GM12878 (cell line): Measurements from ENCODE around the gene PNPLA5. TPM values are rescaled to one million over a fixed set of nuclear protein-coding genes. Genes with fewer than 3 reads are reported as not detected.

Experiments used
- ATAC-seq: fragments of 200-7000 bp; cut with Tn5 transposase; 3 replicates; pipeline ENCODE4 v1.9.1; 2020; ENCODE audit warnings: mild to moderate bottlenecking, moderate library complexity
- BruUV-seq: library from RNA; stranded (reverse); fragments of 400-500 nt; replicated peaks from 2 replicates; lab custom pipeline; 2021; lab: Mats Ljungman, UMichigan
- CTCF ChIA-PET: fragments of 300-600 bp; sonication (Branson Sonifier 250); formaldehyde crosslinking; extraction: SDS; loops from one replicate; lab custom pipeline; 2021; ENCODE audit warnings: inconsistent platforms; lab: Yijun Ruan, JAX
- POLR2A ChIA-PET: fragments of 350-600 bp; formaldehyde crosslinking; extraction: SDS; loops from one replicate; lab custom pipeline; 2021; ENCODE audit warnings: inconsistent platforms; lab: Charles Lee
- RAD21 ChIA-PET: fragments of 300-600 bp; sonication (Branson Sonifier 250); formaldehyde crosslinking; loops from one replicate; lab custom pipeline; 2023; ENCODE audit warnings: antibody characterized with exemption; ENCODE audit not compliant: unreplicated experiment; lab: Charles Lee
- SMC1A ChIA-PET: fragments of 300-600 bp; sonication (Branson Sonifier 250); formaldehyde crosslinking; loops from one replicate; lab custom pipeline; 2023; ENCODE audit not compliant: unreplicated experiment, uncharacterized antibody; lab: Charles Lee
- DNase-seq: peaks from one replicate; pipeline ENCODE4 v3.0.0-alpha.2; 2011; ENCODE audit warnings: low read depth, low spot score
- FAIRE-seq: peaks from 3 replicates; lab custom pipeline; 2011; peaks lifted over from hg19 to GRCh38; lab: Jason Lieb, UNC
- H2AFZ ChIP-seq: 2 replicates; pipeline ENCODE4 v1.6.0; 2011; ENCODE audit warnings: low read depth, low read length, control low read depth; ENCODE audit not compliant: control insufficient read depth
- H3K27ac ChIP-seq: 2 replicates; pipeline ENCODE4 v1.5.1; 2011; ENCODE audit warnings: control low read depth; ENCODE audit not compliant: control insufficient read depth, insufficient read depth
- H3K27me3 ChIP-seq, 2 experiments: replicated peaks in 1 of 2; 2 replicates each; pipeline versions ENCODE4 v1.6.0 to v1.6.1; 2011; ENCODE audit warnings: low read length in 1 of 2; ENCODE audit not compliant: control insufficient read depth in 2 of 2, insufficient read depth in 2 of 2
- H3K36me3 ChIP-seq, 2 experiments: 2 replicates each; pipeline ENCODE4 v1.5.1; 2011; ENCODE audit warnings: low read length in 1 of 2; ENCODE audit not compliant: control insufficient read depth in 2 of 2, insufficient read depth in 2 of 2
- H3K4me1 ChIP-seq: 2 replicates; pipeline ENCODE4 v1.6.1; 2011; ENCODE audit warnings: mild to moderate bottlenecking, low read length, moderate library complexity, mixed read lengths; ENCODE audit not compliant: control insufficient read depth, insufficient read depth
- H3K4me2 ChIP-seq: 2 replicates; pipeline ENCODE4 v1.6.0; 2011; ENCODE audit warnings: control low read depth; ENCODE audit not compliant: control insufficient read depth, insufficient read depth
- H3K4me3 ChIP-seq: fragments of 200-600 bp; sonication (generic); 2 replicates; pipeline ENCODE4 v1.5.1; 2016
- H3K79me2 ChIP-seq: 2 replicates; pipeline ENCODE4 v1.6.0; 2011; ENCODE audit warnings: low read length; ENCODE audit not compliant: control insufficient read depth, insufficient read depth
- H3K9ac ChIP-seq: 2 replicates; pipeline ENCODE4 v1.8.0; 2011; ENCODE audit warnings: low read length, control low read depth, mixed read lengths; ENCODE audit not compliant: control insufficient read depth, insufficient read depth
- H3K9me3 ChIP-seq: replicated peaks from 3 replicates; pipeline ENCODE4 v1.5.1; 2011; ENCODE audit warnings: mild to moderate bottlenecking, low read length; ENCODE audit not compliant: control insufficient read depth, insufficient read depth
- H4K20me1 ChIP-seq: 2 replicates; pipeline ENCODE4 v1.6.0; 2011; ENCODE audit not compliant: control insufficient read depth, insufficient read depth
- E2F8 ChIP-seq: fragments of 450-650 bp; IDR thresholded peaks from 2 replicates; pipeline ENCODE4 v1.6.1; 2018; ENCODE audit warnings: mild to moderate bottlenecking, low read depth, moderate library complexity; ENCODE audit not compliant: partially characterized antibody
- EZH2 ChIP-seq: IDR thresholded peaks from 2 replicates; pipeline ENCODE4 v1.6.1; 2012; ENCODE audit warnings: low read depth, mild to moderate bottlenecking, control low read depth, inconsistent platforms, low read length, borderline replicate concordance; ENCODE audit not compliant: control insufficient read depth
- MYB ChIP-seq: fragments of 150-350 bp; IDR thresholded peaks from 2 replicates; pipeline ENCODE4 v1.6.1; 2014; ENCODE audit warnings: mild to moderate bottlenecking, low read depth, low read length, borderline replicate concordance
- PAX5 ChIP-seq: IDR thresholded peaks from 2 replicates; pipeline ENCODE4 v1.6.1; 2011; ENCODE audit warnings: low read depth, low read length, borderline replicate concordance
- PKNOX1 ChIP-seq: fragments of 450-650 bp; IDR thresholded peaks from 2 replicates; pipeline ENCODE4 v1.6.1; 2016; ENCODE audit warnings: mild to moderate bottlenecking
- POLR2AphosphoS2 ChIP-seq: IDR thresholded peaks from 2 replicates; pipeline ENCODE4 v1.6.1; 2011; ENCODE audit warnings: low read depth, mild to moderate bottlenecking, low read length, improper control_type of control experiment, moderate library complexity
- RELA ChIP-seq: fragments of 450-650 bp; IDR thresholded peaks from 2 replicates; pipeline ENCODE4 v1.8.0; 2014; ENCODE audit warnings: borderline replicate concordance; ENCODE audit not compliant: partially characterized antibody
- SRF ChIP-seq, 2 experiments: IDR thresholded peaks; 2 replicates each; pipeline ENCODE4 v1.6.1; 2011; ENCODE audit warnings: low read depth in 2 of 2, low read length in 2 of 2, mild to moderate bottlenecking in 1 of 2, moderate library complexity in 1 of 2
- USF1 ChIP-seq: IDR thresholded peaks from 2 replicates; pipeline ENCODE4 v1.6.1; 2011; ENCODE audit warnings: borderline replicate concordance, low read depth, mild to moderate bottlenecking, moderate library complexity, mixed read lengths, low read length; ENCODE audit not compliant: insufficient read depth; ENCODE audit errors: extremely low read length
- ZBTB4 ChIP-seq: fragments of 450-650 bp; formaldehyde crosslinking; IDR thresholded peaks from 2 replicates; pipeline ENCODE4 v1.4.0; 2022; ENCODE audit warnings: mild to moderate bottlenecking, moderate library complexity
- ZNF274 ChIP-seq: IDR thresholded peaks from one replicate; pipeline ENCODE4 v1.8.0; 2011; ENCODE audit not compliant: insufficient read length, insufficient read depth
- WGBS: methylation state at CpG from one replicate; pipeline ENCODE4 v1.1.6; 2016; ENCODE audit warnings: low lambda C conversion rate; ENCODE audit not compliant: insufficient replicate concordance, insufficient coverage; ENCODE audit errors: missing lambda C conversion rate; 5-methylcytosine and 5-hydroxymethylcytosine counted together
- in situ Hi-C: fragments of 300-500 bp; cut with MboI; formaldehyde crosslinking; loops from 9 replicates; pipeline ENCODE4 v1.14.3; 2018; ENCODE audit warnings: mixed read lengths
- intact Hi-C: fragments of 100-400 bp; cut with micrococcal nuclease; formaldehyde crosslinking; loops from one replicate; pipeline ENCODE4 v1.14.2; 2022; ENCODE audit not compliant: unreplicated experiment
- polyA plus RNA-seq, 11 experiments: library from polyadenylated mRNA; depleted of rRNA in 4 of 11; unstranded in 6 of 11; stranded (reverse) in 5 of 11; fragments of >200 nt; fragmentation: Nextera tagmentation in 4 of 11; fragmentation: Illumina TruSeq in 1 of 11; extraction: Ambion mirVana in 4 of 11; extraction: Trizol in 1 of 11; gene quantifications; 1 replicate in 1 of 11; 2 replicates in 10 of 11; pipeline versions ENCODE4 v1.2.1 to v1.2.3, GENCODE V29; 2011 to 2016; ENCODE audit warnings: inconsistent platforms in 2 of 11, missing spikeins in 2 of 11, low read depth in 1 of 11
- total RNA-seq, 4 experiments: library from RNA; depleted of rRNA in 3 of 4; stranded (reverse); fragments of >200 nt in 3 of 4; fragmentation: Illumina TruSeq in 1 of 4; extraction: Trizol in 1 of 4; gene quantifications; 2 replicates each; pipeline versions ENCODE4 v1.2.1 to v1.2.3, GENCODE V29; 2013 to 2021

The PNPLA5 gene
- total and polyA plus RNA-seq, 10 of the 15 experiments (the other 5 are each of a cell fraction or from before 2014, with no cell fraction given) = not detected

GRCh38 chr22:43829904-43830851 lies 61.6 kb downstream of the PNPLA5 start:
- POLR2A ChIA-PET = interaction anchor here (0.6 to 0.8 kb wide), 2 partner anchors 17 to 118 kb away, joined by 6 to 8 read pairs; no protein-coding TSS in a partner anchor
- CTCF ChIA-PET = interaction anchor here (0.8 kb wide), 1 partner anchor 483 kb away, joined by 3 read pairs; no protein-coding TSS in a partner anchor
- DNase-seq (no peak), FAIRE-seq (no peak), ATAC-seq (no peak)
- H3K4me1 ChIP-seq = no peaks in the 10 kb centered on the region
- H2AFZ ChIP-seq = no peak overlapping the region
- SMC1A ChIA-PET = no interaction called here
- H3K36me3 ChIP-seq = no peaks in the 10 kb centered on the region
- in situ Hi-C loops (loop anchor here (10.0 kb wide), 1 partner anchor 435 kb away; no protein-coding TSS in a partner anchor), intact Hi-C loops (loop anchor here (5.0 kb wide), 1 partner anchor 78 kb away; no protein-coding TSS in a partner anchor)
- H3K4me3 ChIP-seq = no peak overlapping the region
- no peak overlapping the region for H3K4me2 ChIP-seq
- no TSS peak for BruUV-seq
- H3K79me2 ChIP-seq = no peaks in the 10 kb centered on the region
- no peaks in the 10 kb centered on the region for H4K20me1 ChIP-seq
- no peaks in the 10 kb centered on the region for H3K9me3 ChIP-seq
- RAD21 ChIA-PET = interaction anchor here (0.6 to 1.2 kb wide), 2 partner anchors 81 to 93 kb away, joined by 4 read pairs; partner anchors contain the start of gene PNPLA3
- H3K27me3 ChIP-seq = no peaks in the 10 kb centered on the region
- H3K9ac ChIP-seq = no peak overlapping the region
- no peak overlapping the region for H3K27ac ChIP-seq
- 40% methylated on average over 33 of the region's 33 CpGs for WGBS
- TF ChIP-seq PAX5 = no peak
- TF ChIP-seq ZBTB4 (CRISPR knock-in tag) = no peak
- TF ChIP-seq USF1 = no peak
- no peak for TF ChIP-seq MYB
- no peak for TF ChIP-seq RELA
- no peak for TF ChIP-seq EZH2
- TF ChIP-seq SRF (IDR thresholded peaks at IDR 0.05; ENCODE audit: low read depth in 2 of 2, low read length in 2 of 2) = no peak
- TF ChIP-seq E2F8 = no peak
- TF ChIP-seq POLR2AphosphoS2 = no peak
- no peak for TF ChIP-seq PKNOX1
- no peak for TF ChIP-seq ZNF274
